Neural cell (in vitro differentiated cells): ENCODE results near the gene GUCD1. TPM values are rescaled to one million over a fixed set of nuclear protein-coding genes. Genes with fewer than 3 reads are reported as not detected.

ENCODE experiments used
- H2AFZ ChIP-seq: fragments of 200-600, 300-800 bp; sonication (generic), shearing (Covaris generic); 2 replicates; pipeline ENCODE4 v1.6.0; 2014; ENCODE audit warnings: low read depth, mild to moderate bottlenecking, antibody characterized with exemption, low read length, moderate library complexity
- H3F3A ChIP-seq: fragments of 200-600 bp; shearing (Covaris generic); 2 replicates; pipeline ENCODE4 v1.6.1; 2016; ENCODE audit warnings: mild to moderate bottlenecking, moderate library complexity, mixed read lengths, antibody characterized with exemption, low read length; ENCODE audit not compliant: insufficient read depth, poor library complexity, severe bottlenecking
- H3K27ac ChIP-seq: fragments of 200-600, 300-800 bp; sonication (generic), shearing (Covaris generic); 2 replicates; pipeline ENCODE4 v1.5.1; 2014; ENCODE audit warnings: mild to moderate bottlenecking, low read length, moderate library complexity
- H3K27me3 ChIP-seq: fragments of 300-800, 200-600 bp; sonication (generic), shearing (Covaris generic); 2 replicates; pipeline ENCODE4 v1.6.0; 2014; ENCODE audit warnings: mild to moderate bottlenecking, low read depth, low read length, moderate library complexity; ENCODE audit not compliant: insufficient read depth
- H3K36me3 ChIP-seq: fragments of 300-800, 200-600 bp; sonication (generic), shearing (Covaris generic); 2 replicates; pipeline ENCODE4 v1.5.1; 2014; ENCODE audit warnings: mild to moderate bottlenecking, antibody characterized with exemption, low read length, moderate library complexity; ENCODE audit not compliant: insufficient read depth
- H3K4me2 ChIP-seq: fragments of 300-800, 200-600 bp; sonication (generic), shearing (Covaris generic); 2 replicates; pipeline ENCODE4 v1.6.0; 2014; ENCODE audit warnings: mild to moderate bottlenecking, low read length
- H3K4me3 ChIP-seq: fragments of 300-800, 200-600 bp; sonication (generic), shearing (Covaris generic); 2 replicates; pipeline ENCODE4 v1.5.1; 2014; ENCODE audit warnings: mild to moderate bottlenecking, low read length, moderate library complexity
- H3K79me2 ChIP-seq: fragments of 200-600 bp; shearing (Covaris generic); replicated peaks from 2 replicates; pipeline ENCODE4 v1.6.0; 2014; ENCODE audit warnings: mild to moderate bottlenecking, low read length, moderate library complexity; ENCODE audit not compliant: insufficient read depth
- H3K9ac ChIP-seq: fragments of 300-800, 200-600 bp; sonication (generic), shearing (Covaris generic); 2 replicates; pipeline ENCODE4 v1.6.1; 2016; ENCODE audit warnings: mild to moderate bottlenecking, low read length, mixed read lengths
- H3K9me2 ChIP-seq: fragments of 200-600 bp; shearing (Covaris generic); 2 replicates; pipeline ENCODE4 v1.6.1; 2016; ENCODE audit warnings: mild to moderate bottlenecking, low read length, mixed read lengths; ENCODE audit not compliant: insufficient read depth
- H3K9me3 ChIP-seq: fragments of 200-600, 300-800 bp; sonication (generic), shearing (Covaris generic); 2 replicates; pipeline ENCODE4 v1.6.1; 2016; ENCODE audit warnings: mild to moderate bottlenecking, mixed run types, low read length, moderate library complexity, mixed read lengths
- H4K20me1 ChIP-seq: fragments of 200-600 bp; shearing (Covaris generic); 2 replicates; pipeline ENCODE4 v1.6.1; 2016; ENCODE audit warnings: mild to moderate bottlenecking, mixed run types; ENCODE audit not compliant: insufficient read depth
- EP300 ChIP-seq: fragments of 450-650 bp; conservative IDR thresholded peaks from 2 replicates; pipeline ENCODE4 v1.6.1; 2014; ENCODE audit warnings: antibody characterized with exemption, mild to moderate bottlenecking, moderate library complexity; ENCODE audit not compliant: poor library complexity, severe bottlenecking
- EZH2 ChIP-seq: fragments of 200-600, 300-800 bp; shearing (Covaris generic), sonication (generic); IDR thresholded peaks from 2 replicates; pipeline ENCODE4 v1.6.1; 2014; ENCODE audit warnings: antibody characterized with exemption, low read length, borderline replicate concordance, mild to moderate bottlenecking; ENCODE audit not compliant: insufficient read depth, poor library complexity, severe bottlenecking
- MXI1 ChIP-seq: fragments of 450-650 bp; conservative IDR thresholded peaks from 2 replicates; pipeline ENCODE4 v1.6.1; 2014; ENCODE audit warnings: antibody characterized with exemption, mild to moderate bottlenecking; ENCODE audit not compliant: poor library complexity, severe bottlenecking
- POLR2AphosphoS5 ChIP-seq: IDR thresholded peaks from 2 replicates; pipeline ENCODE4 v1.6.1; 2012
- RAD21 ChIP-seq: fragments of 450-650 bp; conservative IDR thresholded peaks from 2 replicates; pipeline ENCODE4 v1.6.1; 2014; ENCODE audit warnings: antibody characterized with exemption, mild to moderate bottlenecking, moderate library complexity
- SMC3 ChIP-seq: fragments of 450-650 bp; conservative IDR thresholded peaks from 2 replicates; pipeline ENCODE4 v1.6.1; 2014; ENCODE audit warnings: antibody characterized with exemption, mild to moderate bottlenecking, moderate library complexity; ENCODE audit not compliant: poor library complexity
- TAF1 ChIP-seq: IDR thresholded peaks from 2 replicates; pipeline ENCODE4 v1.6.1; 2012; ENCODE audit warnings: low read depth
- polyA plus RNA-seq: library from polyadenylated mRNA; depleted of rRNA; stranded (reverse); fragments of >200 nt; gene quantifications from 2 replicates; pipeline ENCODE4 v1.2.3, GENCODE V29; 2014
- TF ChIP-seq, protein P1 (sequence below): fragments of 450-650 bp; IDR thresholded peaks from 2 replicates; pipeline ENCODE4 v1.5.1; 2014; ENCODE audit warnings: antibody characterized with exemption, mild to moderate bottlenecking, moderate library complexity; ENCODE audit not compliant: poor library complexity, severe bottlenecking
- TF ChIP-seq, protein P2 (sequence below): IDR thresholded peaks from 2 replicates; pipeline ENCODE4 v1.6.1; 2012; ENCODE audit warnings: borderline replicate concordance

Gene GUCD1
- polyA plus RNA-seq, 1 donor from 2014 or later = 32.6 TPM

DNA sequence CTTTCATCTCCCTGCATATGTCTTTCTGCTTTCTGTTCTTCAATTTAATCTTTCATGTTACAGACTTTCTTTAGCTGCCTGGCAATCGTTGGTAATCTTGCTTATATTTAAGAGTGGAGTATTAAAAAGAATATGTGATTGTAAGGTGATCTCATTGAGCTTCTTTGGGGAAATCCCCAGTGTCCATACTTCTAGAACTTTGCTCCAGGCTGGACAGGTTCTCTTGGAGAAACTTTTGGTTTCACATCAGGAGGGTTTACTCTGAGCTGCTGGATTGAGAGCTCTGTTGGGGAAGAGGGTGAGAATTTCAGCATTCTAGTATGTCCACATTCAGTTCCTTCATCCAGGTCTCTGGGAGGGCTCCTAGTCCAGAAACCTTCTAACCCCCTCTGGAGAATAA lies 21.8 kb upstream of the GUCD1 start:
- H3F3A ChIP-seq = no peaks in the 10 kb centered on the region
- no peaks in the 10 kb centered on the region for H4K20me1 ChIP-seq
- no peak overlapping the region for H2AFZ ChIP-seq
- no peak for TF ChIP-seq RAD21
- TF ChIP-seq POLR2AphosphoS5 = no peak
- TF ChIP-seq, protein P1, sequence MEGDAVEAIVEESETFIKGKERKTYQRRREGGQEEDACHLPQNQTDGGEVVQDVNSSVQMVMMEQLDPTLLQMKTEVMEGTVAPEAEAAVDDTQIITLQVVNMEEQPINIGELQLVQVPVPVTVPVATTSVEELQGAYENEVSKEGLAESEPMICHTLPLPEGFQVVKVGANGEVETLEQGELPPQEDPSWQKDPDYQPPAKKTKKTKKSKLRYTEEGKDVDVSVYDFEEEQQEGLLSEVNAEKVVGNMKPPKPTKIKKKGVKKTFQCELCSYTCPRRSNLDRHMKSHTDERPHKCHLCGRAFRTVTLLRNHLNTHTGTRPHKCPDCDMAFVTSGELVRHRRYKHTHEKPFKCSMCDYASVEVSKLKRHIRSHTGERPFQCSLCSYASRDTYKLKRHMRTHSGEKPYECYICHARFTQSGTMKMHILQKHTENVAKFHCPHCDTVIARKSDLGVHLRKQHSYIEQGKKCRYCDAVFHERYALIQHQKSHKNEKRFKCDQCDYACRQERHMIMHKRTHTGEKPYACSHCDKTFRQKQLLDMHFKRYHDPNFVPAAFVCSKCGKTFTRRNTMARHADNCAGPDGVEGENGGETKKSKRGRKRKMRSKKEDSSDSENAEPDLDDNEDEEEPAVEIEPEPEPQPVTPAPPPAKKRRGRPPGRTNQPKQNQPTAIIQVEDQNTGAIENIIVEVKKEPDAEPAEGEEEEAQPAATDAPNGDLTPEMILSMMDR = no peak
- TF ChIP-seq MXI1 = no peak
- TF ChIP-seq EP300 = no peak
- no peak for TF ChIP-seq TAF1
- TF ChIP-seq, protein P2, sequence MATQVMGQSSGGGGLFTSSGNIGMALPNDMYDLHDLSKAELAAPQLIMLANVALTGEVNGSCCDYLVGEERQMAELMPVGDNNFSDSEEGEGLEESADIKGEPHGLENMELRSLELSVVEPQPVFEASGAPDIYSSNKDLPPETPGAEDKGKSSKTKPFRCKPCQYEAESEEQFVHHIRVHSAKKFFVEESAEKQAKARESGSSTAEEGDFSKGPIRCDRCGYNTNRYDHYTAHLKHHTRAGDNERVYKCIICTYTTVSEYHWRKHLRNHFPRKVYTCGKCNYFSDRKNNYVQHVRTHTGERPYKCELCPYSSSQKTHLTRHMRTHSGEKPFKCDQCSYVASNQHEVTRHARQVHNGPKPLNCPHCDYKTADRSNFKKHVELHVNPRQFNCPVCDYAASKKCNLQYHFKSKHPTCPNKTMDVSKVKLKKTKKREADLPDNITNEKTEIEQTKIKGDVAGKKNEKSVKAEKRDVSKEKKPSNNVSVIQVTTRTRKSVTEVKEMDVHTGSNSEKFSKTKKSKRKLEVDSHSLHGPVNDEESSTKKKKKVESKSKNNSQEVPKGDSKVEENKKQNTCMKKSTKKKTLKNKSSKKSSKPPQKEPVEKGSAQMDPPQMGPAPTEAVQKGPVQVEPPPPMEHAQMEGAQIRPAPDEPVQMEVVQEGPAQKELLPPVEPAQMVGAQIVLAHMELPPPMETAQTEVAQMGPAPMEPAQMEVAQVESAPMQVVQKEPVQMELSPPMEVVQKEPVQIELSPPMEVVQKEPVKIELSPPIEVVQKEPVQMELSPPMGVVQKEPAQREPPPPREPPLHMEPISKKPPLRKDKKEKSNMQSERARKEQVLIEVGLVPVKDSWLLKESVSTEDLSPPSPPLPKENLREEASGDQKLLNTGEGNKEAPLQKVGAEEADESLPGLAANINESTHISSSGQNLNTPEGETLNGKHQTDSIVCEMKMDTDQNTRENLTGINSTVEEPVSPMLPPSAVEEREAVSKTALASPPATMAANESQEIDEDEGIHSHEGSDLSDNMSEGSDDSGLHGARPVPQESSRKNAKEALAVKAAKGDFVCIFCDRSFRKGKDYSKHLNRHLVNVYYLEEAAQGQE = no peak
- no peak for TF ChIP-seq EZH2
- no peak for TF ChIP-seq SMC3
- H3K9ac ChIP-seq = no peak overlapping the region
- no peak overlapping the region for H3K4me3 ChIP-seq
- no peak overlapping the region for H3K27ac ChIP-seq
- no peaks in the 10 kb centered on the region for H3K79me2 ChIP-seq
- no peaks in the 10 kb centered on the region for H3K9me2 ChIP-seq
- no peaks in the 10 kb centered on the region for H3K36me3 ChIP-seq
- H3K9me3 ChIP-seq = no peaks in the 10 kb centered on the region
- H3K27me3 ChIP-seq = no peaks in the 10 kb centered on the region
- no peak overlapping the region for H3K4me2 ChIP-seq

DNA sequence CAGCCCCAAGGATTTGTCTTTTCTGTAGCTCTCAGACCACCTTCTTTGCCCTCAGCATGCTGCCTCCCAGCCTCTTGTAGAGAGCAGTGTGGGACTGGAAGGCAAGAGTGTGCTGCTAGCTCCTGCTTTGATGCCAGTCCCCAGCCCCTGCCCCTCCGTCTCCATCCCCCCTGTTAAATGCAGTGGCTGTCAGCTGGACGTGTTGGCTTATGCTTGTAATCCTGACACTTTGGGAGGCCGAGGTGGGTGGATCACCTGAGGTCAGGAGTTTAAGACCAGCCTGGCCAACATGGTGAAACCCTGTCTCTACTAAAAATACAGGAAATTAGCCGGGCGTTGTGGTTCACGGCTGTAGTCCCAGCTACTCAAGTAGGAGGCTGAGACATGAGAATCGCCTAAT lies 16.3 kb upstream of the GUCD1 start:
- peaks cover 6% of the 10 kb centered on the region for H3K79me2 ChIP-seq
- no peaks in the 10 kb centered on the region for H3F3A ChIP-seq
- H3K4me3 ChIP-seq = no peak overlapping the region
- H3K9ac ChIP-seq = no peak overlapping the region
- H3K9me2 ChIP-seq = no peaks in the 10 kb centered on the region
- H4K20me1 ChIP-seq = no peaks in the 10 kb centered on the region
- no peak overlapping the region for H3K27ac ChIP-seq
- H3K36me3 ChIP-seq = no peaks in the 10 kb centered on the region
- TF ChIP-seq, protein P2 = no peak
- no peak for TF ChIP-seq EP300
- no peak for TF ChIP-seq TAF1
- TF ChIP-seq, protein P1 = no peak
- no peak for TF ChIP-seq MXI1
- no peak for TF ChIP-seq SMC3
- TF ChIP-seq POLR2AphosphoS5 = no peak
- TF ChIP-seq EZH2 = no peak
- TF ChIP-seq RAD21 = no peak
- no peaks in the 10 kb centered on the region for H3K9me3 ChIP-seq
- H3K4me2 ChIP-seq = no peak overlapping the region
- H3K27me3 ChIP-seq = no peaks in the 10 kb centered on the region
- H2AFZ ChIP-seq = no peak overlapping the region
